Skeletal muscle satellite cell (primary cell): ENCODE results near the gene SERPINB1.
A peak's percentile ranks its signal among the peaks of the same experiment; 100 is the strongest.

ENCODE experiments used
- H3K27me3 ChIP-seq: 2 replicates; pipeline ENCODE4 v1.7.0; 2013; ENCODE audit warnings: low read length; ENCODE audit not compliant: control insufficient read depth, insufficient read depth
- H3K36me3 ChIP-seq: 2 replicates; pipeline ENCODE4 v1.7.0; 2013; ENCODE audit warnings: mild to moderate bottlenecking, control low read depth, low read length; ENCODE audit not compliant: insufficient read depth
- H3K4me1 ChIP-seq: 2 replicates; pipeline ENCODE4 v1.7.0; 2013; ENCODE audit warnings: low read length; ENCODE audit not compliant: control insufficient read depth, insufficient read depth
- H3K4me2 ChIP-seq: 2 replicates; pipeline ENCODE4 v1.7.0; 2013; ENCODE audit warnings: mild to moderate bottlenecking, low read length
- H3K4me3 ChIP-seq: 2 replicates; pipeline ENCODE4 v1.7.0; 2013; ENCODE audit warnings: low read length
- H3K9ac ChIP-seq: 2 replicates; pipeline ENCODE4 v1.7.0; 2013; ENCODE audit warnings: mild to moderate bottlenecking, low read depth, low read length, moderate library complexity
- H3K9me3 ChIP-seq: replicated peaks from 2 replicates; pipeline ENCODE4 v1.7.0; 2013; ENCODE audit warnings: mild to moderate bottlenecking, control low read depth, low read length

The SERPINB1 gene

DNA sequence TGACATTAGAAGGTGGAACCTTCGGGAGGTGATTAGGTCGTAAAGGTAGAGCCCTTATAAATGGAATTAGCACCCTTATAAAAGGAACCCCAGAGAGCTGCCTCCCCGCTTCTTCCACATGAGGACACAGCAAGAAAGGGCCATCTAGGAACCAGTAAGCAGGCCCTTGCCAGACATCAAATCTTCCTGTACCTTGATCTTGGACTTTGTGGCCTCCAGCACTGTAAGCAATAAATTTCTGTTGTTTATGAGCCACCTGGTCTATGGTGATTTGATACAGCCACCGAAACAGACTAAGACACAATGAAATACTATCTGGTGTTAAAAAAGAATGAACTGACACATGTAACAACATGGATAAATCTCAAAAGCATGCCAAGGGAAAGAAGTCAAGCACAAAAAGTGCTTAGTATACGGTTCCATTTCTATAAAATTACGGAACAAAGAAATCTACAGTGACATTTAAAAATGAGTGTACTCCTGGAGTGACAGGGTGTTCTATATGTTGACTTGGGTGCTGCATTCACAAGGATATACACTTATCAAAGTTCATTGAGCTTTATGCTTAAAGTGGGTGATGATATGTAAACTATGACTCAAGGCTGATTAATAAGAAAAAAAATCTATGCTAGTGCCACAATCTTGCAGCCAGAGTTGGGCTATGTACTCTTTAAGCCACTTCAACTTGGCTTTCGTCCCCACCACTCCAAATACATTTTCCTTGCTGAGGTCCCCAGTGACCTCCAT lies 18.4 kb downstream of the SERPINB1 start:
- peaks cover 20% of the 10 kb centered on the region for H3K4me1 ChIP-seq
- no peak overlapping the region for H3K4me3 ChIP-seq
- H3K36me3 ChIP-seq = no peaks in the 10 kb centered on the region
- no peak overlapping the region for H3K4me2 ChIP-seq
- no peaks in the 10 kb centered on the region for H3K27me3 ChIP-seq
- H3K9me3 ChIP-seq = no peaks in the 10 kb centered on the region
- H3K9ac ChIP-seq = no peak overlapping the region

DNA sequence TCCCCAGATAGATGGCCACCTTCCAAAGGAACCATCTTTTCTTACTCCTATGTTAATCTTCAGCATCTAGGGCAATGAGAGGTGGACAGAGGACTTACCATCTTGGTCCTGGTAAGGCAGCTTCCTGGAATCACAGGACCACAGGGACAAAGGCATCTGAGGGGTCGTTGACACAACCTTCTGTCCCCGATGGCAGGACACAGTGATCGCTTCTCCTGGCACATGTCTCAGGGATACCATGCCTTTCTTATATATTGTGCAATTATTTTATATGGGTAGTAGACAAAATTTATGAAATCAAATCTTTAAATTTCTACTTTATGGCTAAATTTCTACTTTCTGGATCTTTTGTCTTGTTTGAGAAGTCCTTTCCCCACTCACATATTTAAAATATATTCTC lies 20.1 kb downstream of the SERPINB1 start:
- Histone ChIP-seq H3K4me1 (peaks cover 30% of the 10 kb centered on the region), H3K27me3 (no peaks in the 10 kb centered on the region), H3K4me3 (no peak overlapping the region), H3K9me3 (no peaks in the 10 kb centered on the region), H3K9ac (no peak overlapping the region), H3K4me2 (no peak overlapping the region), H3K36me3 (no peaks in the 10 kb centered on the region)

GRCh38 chr6:2820415-2820814 lies 21.2 kb downstream of the SERPINB1 start:
- peaks cover 30% of the 10 kb centered on the region for H3K4me1 ChIP-seq
- no peak overlapping the region for H3K9ac ChIP-seq

DNA sequence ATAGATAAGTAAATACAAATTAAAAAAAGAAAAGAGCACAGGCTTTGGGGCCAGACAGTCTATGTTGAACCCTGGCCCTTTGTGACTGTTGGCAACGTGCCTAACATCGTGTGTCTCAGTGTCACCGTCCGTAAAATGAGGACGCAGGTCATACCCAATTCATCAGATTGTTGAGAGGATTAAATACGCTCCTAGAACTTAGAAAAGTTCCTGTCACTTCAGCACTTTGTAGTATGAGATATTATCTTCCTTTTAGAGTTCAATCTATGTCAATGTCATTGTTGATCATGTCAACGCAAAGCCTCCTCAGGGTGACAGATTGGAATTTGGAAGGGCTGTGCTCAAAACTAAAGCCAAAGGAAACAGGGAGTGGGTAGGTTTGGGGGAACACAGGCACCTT lies 21.7 kb downstream of the SERPINB1 start:
- Histone ChIP-seq H3K4me1 (peaks cover 30% of the 10 kb centered on the region), H3K9me3 (no peaks in the 10 kb centered on the region), H3K9ac (no peak overlapping the region), H3K4me2 (no peak overlapping the region), H3K36me3 (no peaks in the 10 kb centered on the region), H3K4me3 (no peak overlapping the region), H3K27me3 (no peaks in the 10 kb centered on the region)

More at GRCh38 chr6:2820415-2820814, 21.2 kb downstream of the SERPINB1 start:
- Histone ChIP-seq H3K27me3 (no peaks in the 10 kb centered on the region), H3K4me3 (no peak overlapping the region), H3K4me2 (no peak overlapping the region), H3K36me3 (no peaks in the 10 kb centered on the region), H3K9me3 (no peaks in the 10 kb centered on the region)

DNA sequence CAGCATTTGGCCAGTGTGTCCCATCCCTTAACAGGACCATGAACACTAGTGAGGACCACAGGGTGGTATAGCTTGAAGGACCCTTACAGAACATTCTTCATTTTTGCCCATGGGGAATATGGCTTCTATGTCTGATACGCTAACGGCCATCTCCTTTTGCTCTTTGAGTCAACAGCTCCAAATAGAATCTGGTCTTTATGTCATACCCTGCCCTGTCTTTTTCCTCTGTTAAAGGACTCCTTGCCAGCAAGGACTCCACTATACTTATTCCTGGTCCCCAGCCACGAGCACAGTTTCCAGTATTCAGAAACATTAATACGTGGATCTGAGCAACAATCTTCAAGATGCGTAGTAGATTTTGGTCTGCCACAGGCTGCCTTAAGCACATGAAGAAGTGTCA lies 22.5 kb downstream of the SERPINB1 start:
- Histone ChIP-seq H3K4me3 (no peak overlapping the region), H3K9me3 (no peaks in the 10 kb centered on the region), H3K27me3 (no peaks in the 10 kb centered on the region), H3K4me2 (peak overlapping the region; percentile 70), H3K9ac (peak overlapping the region; percentile 4), H3K4me1 (peaks cover 30% of the 10 kb centered on the region), H3K36me3 (no peaks in the 10 kb centered on the region)

DNA sequence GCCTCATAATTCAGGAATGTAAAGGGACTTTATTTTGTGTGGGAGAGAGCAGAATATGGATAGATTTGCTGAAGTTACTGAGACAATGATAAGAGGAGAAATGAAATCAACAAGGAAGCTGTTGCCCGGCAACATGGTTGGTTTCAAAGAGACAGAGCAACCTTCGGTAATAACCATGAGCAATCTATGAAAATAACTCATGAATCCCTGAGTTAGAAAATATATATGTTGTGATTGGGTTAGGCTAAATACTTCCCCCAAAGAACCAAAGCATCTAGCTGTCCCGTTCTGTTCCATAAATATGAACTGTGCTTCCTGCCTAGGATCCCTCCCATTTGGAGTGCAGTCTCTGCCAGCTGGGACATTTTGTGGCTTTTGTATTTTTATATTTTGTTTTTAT lies 23.1 kb downstream of the SERPINB1 start:
- Histone ChIP-seq H3K9me3 (no peaks in the 10 kb centered on the region), H3K4me2 (peak overlapping the region; percentile 70), H3K4me3 (peak overlapping the region; percentile 25), H3K36me3 (no peaks in the 10 kb centered on the region), H3K27me3 (no peaks in the 10 kb centered on the region), H3K4me1 (peaks cover 27% of the 10 kb centered on the region), H3K9ac (peak overlapping the region; percentile 18)

DNA sequence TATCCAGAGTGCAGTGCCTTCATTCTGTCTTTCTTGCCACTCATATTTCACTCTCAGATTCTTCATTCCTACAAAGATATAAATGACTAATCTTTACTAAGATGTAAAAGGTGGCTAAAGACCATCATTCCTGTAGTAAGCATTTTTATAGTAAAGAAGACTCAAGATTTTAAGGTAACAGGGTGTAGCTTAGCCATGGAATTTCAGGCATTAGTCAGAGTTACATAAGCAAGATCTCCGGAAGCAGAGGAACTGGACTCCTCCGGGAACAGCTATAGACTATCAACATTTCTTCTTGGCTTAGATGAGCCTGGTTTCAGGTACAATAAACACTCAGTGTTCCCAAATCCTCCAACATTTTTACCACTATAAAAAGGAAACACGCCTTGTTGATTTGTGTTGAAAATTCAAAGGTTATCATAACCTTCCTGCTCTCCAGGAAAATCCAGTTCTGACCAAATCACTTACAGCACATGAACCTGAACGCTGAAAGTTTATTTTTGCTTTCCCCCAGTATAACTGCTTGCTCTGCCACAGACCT lies 23.7 kb downstream of the SERPINB1 start:
- H3K4me2 ChIP-seq = peak overlapping the region; percentile 70
- H3K4me3 ChIP-seq = peak overlapping the region; percentile 25
- no peaks in the 10 kb centered on the region for H3K9me3 ChIP-seq
- H3K36me3 ChIP-seq = no peaks in the 10 kb centered on the region
- peak overlapping the region; percentile 18 for H3K9ac ChIP-seq
- no peaks in the 10 kb centered on the region for H3K27me3 ChIP-seq
- H3K4me1 ChIP-seq = peaks cover 22% of the 10 kb centered on the region

DNA sequence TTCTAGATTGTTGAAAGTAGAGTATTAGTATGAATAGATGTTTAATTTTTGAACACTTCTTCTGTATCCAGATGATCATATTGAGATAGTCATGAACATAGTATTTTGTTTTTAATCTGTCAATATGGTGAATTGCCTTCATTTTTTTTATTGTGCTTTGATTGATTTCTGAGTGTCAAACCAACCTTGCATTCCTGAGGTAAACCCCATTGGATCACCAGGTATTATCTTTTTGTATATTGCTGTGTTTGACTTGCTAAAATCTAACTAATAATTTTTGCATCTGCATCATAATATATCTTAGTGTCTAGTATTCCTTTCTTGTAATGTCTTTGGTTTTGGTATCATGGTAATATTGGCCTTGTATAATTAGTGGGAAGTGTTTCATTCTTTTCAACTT lies 25.5 kb downstream of the SERPINB1 start:
- no peak overlapping the region for H3K4me3 ChIP-seq
- no peaks in the 10 kb centered on the region for H3K9me3 ChIP-seq
- H3K4me2 ChIP-seq = no peak overlapping the region
- no peaks in the 10 kb centered on the region for H3K36me3 ChIP-seq
- H3K27me3 ChIP-seq = no peaks in the 10 kb centered on the region
- no peak overlapping the region for H3K9ac ChIP-seq
- H3K4me1 ChIP-seq = peaks cover 22% of the 10 kb centered on the region

GRCh38 chr6:2812695-2813094 lies 29.0 kb downstream of the SERPINB1 start:
- Histone ChIP-seq H3K27me3 (no peaks in the 10 kb centered on the region), H3K36me3 (no peaks in the 10 kb centered on the region), H3K9ac (no peak overlapping the region), H3K4me3 (no peak overlapping the region), H3K4me2 (no peak overlapping the region), H3K4me1 (peaks cover 4% of the 10 kb centered on the region), H3K9me3 (no peaks in the 10 kb centered on the region)

- no peak overlapping the region for H3K4me3 ChIP-seq
- H3K27me3 ChIP-seq = no peaks in the 10 kb centered on the region
- no peaks in the 10 kb centered on the region for H3K4me1 ChIP-seq
- no peaks in the 10 kb centered on the region for H3K9me3 ChIP-seq
- no peak overlapping the region for H3K9ac ChIP-seq
- H3K36me3 ChIP-seq = no peaks in the 10 kb centered on the region
- H3K4me2 ChIP-seq = no peak overlapping the region
These were observed 31.5 kb downstream of the SERPINB1 start for GRCh38 chr6:2810092-2810671.

- no peak overlapping the region for H3K9ac ChIP-seq
- H3K4me1 ChIP-seq = no peaks in the 10 kb centered on the region
- H3K9me3 ChIP-seq = no peaks in the 10 kb centered on the region
- H3K36me3 ChIP-seq = no peaks in the 10 kb centered on the region
- no peak overlapping the region for H3K4me2 ChIP-seq
- no peaks in the 10 kb centered on the region for H3K27me3 ChIP-seq
- H3K4me3 ChIP-seq = no peak overlapping the region
These were observed 32.6 kb downstream of the SERPINB1 start for GRCh38 chr6:2809015-2809414.
